OCI-LY7 (cell line): ENCODE results near the gene SPATA24.

Experiments
- EZH2phosphoT487 ChIP-seq: fragments of 200-600 bp; sonication (generic); IDR thresholded peaks from 2 replicates; pipeline ENCODE4 v1.6.1; 2018; ENCODE audit warnings: low read depth, borderline replicate concordance, mild to moderate bottlenecking, mixed run types, antibody characterized with exemption, low read length, moderate library complexity, mixed read lengths
- TF ChIP-seq, protein P1 (sequence below): fragments of 200-600 bp; sonication (generic); conservative IDR thresholded peaks from 2 replicates; pipeline ENCODE4 v1.5.1; 2014; ENCODE audit warnings: mild to moderate bottlenecking, antibody characterized with exemption, low read length, moderate library complexity, mixed read lengths

DNA sequence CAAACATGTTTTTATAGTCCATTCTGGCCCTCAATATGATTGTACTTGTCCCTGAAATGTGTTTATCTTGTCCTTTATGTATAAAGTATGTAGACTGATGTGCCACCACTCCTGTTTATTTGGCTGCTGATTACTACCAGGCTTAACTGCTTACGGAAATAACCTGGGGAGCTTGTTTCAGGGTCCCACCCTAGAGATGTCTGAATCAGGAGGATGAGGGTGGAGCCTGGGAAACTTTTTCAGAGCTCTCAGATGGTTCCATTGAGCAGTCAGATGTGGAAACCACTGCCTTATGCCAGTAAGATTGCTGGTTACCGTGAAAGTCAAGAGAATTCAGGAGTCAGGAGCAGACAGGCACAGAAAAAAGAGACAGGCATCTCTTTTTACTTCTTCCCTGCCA, 40.0 kb downstream of the SPATA24 start:
- TF ChIP-seq, protein P1, sequence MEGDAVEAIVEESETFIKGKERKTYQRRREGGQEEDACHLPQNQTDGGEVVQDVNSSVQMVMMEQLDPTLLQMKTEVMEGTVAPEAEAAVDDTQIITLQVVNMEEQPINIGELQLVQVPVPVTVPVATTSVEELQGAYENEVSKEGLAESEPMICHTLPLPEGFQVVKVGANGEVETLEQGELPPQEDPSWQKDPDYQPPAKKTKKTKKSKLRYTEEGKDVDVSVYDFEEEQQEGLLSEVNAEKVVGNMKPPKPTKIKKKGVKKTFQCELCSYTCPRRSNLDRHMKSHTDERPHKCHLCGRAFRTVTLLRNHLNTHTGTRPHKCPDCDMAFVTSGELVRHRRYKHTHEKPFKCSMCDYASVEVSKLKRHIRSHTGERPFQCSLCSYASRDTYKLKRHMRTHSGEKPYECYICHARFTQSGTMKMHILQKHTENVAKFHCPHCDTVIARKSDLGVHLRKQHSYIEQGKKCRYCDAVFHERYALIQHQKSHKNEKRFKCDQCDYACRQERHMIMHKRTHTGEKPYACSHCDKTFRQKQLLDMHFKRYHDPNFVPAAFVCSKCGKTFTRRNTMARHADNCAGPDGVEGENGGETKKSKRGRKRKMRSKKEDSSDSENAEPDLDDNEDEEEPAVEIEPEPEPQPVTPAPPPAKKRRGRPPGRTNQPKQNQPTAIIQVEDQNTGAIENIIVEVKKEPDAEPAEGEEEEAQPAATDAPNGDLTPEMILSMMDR = no peak
- TF ChIP-seq EZH2phosphoT487 = no peak
